ENCODE data around the gene LTBP3.

LTBP3 gene

DNA sequence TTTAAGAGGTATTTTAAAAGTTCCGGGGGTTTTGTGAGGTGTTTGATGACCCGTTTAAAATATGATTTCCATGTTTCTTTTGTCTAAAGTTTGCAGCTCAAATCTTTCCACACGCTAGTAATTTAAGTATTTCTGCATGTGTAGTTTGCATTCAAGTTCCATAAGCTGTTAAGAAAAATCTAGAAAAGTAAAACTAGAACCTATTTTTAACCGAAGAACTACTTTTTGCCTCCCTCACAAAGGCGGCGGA, 59.5 kb downstream of the LTBP3 start:
- Mint-ChIP-seq H3K4me3 (no peak overlapping the region), H3K4me1 (ENCODE audit: low read depth) (peaks cover 32% of the 10 kb centered on the region), H3K27me3 (no peaks in the 10 kb centered on the region), H3K27ac (no peak overlapping the region), H3K9me3 (ENCODE audit: low read depth) (no peaks in the 10 kb centered on the region), H3K36me3 (peaks cover 20% of the 10 kb centered on the region)

DNA sequence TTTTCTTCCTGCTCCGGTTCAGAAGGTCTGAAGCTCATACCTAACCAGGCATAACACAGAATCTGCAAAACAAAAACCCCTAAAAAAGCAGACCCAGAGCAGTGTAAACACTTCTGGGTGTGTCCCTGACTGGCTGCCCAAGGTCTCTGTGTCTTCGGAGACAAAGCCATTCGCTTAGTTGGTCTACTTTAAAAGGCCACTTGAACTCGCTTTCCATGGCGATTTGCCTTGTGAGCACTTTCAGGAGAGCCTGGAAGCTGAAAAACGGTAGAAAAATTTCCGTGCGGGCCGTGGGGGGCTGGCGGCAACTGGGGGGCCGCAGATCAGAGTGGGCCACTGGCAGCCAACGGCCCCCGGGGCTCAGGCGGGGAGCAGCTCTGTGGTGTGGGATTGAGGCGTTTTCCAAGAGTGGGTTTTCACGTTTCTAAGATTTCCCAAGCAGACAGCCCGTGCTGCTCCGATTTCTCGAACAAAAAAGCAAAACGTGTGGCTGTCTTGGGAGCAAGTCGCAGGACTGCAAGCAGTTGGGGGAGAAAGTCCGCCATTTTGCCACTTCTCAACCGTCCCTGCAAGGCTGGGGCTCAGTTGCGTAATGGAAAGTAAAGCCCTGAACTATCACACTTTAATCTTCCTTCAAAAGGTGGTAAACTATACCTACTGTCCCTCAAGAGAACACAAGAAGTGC, 60.0 kb downstream of the LTBP3 start:
- H3K27me3 Mint-ChIP-seq = no peaks in the 10 kb centered on the region
- H3K4me1 Mint-ChIP-seq (ENCODE audit: low read depth) = peaks cover 32% of the 10 kb centered on the region
- H3K36me3 Mint-ChIP-seq = peaks cover 18% of the 10 kb centered on the region
- H3K4me3 Mint-ChIP-seq = no peak overlapping the region
- no peak overlapping the region for H3K27ac Mint-ChIP-seq
- H3K9me3 Mint-ChIP-seq (ENCODE audit: low read depth) = no peaks in the 10 kb centered on the region

- H3K4me1 Mint-ChIP-seq (ENCODE audit: low read depth) = peaks cover 37% of the 10 kb centered on the region
- H3K27me3 Mint-ChIP-seq = no peaks in the 10 kb centered on the region
- no peak overlapping the region for H3K27ac Mint-ChIP-seq
- H3K4me3 Mint-ChIP-seq = no peak overlapping the region
- H3K36me3 Mint-ChIP-seq = peaks cover 13% of the 10 kb centered on the region
- no peaks in the 10 kb centered on the region for H3K9me3 Mint-ChIP-seq (ENCODE audit: low read depth)
Measured at GRCh38 chr11:65497141-65498041, 60.8 kb downstream of the LTBP3 start.

DNA sequence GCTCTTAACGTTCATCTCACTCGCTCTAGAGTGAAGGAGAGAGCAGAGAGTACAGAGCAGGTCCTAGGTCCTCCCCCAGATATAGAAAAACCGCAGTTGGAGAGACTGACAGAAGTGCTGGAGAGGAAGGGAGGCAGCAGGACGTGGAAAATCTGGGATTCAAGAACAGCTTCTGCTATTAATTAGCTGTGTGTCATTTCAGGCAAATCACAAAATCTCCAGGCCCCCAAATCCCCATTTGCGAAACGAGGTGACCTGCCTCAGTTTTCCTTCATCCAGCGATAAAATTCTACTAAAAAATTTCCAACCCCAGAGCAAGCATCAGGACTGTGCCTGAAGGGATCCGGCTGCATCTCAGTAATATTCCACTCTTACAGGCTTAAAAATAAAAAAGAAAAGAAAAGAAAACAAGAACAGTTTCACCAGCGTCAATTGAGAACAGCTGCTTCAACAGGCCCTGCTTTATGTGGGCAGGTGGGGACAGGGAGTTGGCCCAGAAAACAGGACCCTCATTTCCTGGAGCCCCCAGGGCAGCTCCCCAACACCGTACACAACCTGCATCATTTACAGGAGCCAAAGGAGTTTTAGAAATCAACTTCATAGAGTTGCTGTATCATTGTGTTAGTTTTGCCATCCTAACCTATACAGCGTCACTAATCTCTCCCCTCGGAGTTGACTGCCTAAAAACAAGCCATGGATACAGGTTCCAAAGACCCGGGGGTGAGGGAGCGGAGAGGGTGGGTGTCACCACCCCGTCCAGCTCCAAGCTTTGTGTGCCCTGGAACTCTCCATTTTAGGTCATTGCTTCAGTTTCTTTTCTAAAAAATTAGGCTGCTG, 61.6 kb downstream of the LTBP3 start:
- H3K4me1 Mint-ChIP-seq (ENCODE audit: low read depth) = peaks cover 40% of the 10 kb centered on the region
- no peak overlapping the region for H3K4me3 Mint-ChIP-seq

DNA sequence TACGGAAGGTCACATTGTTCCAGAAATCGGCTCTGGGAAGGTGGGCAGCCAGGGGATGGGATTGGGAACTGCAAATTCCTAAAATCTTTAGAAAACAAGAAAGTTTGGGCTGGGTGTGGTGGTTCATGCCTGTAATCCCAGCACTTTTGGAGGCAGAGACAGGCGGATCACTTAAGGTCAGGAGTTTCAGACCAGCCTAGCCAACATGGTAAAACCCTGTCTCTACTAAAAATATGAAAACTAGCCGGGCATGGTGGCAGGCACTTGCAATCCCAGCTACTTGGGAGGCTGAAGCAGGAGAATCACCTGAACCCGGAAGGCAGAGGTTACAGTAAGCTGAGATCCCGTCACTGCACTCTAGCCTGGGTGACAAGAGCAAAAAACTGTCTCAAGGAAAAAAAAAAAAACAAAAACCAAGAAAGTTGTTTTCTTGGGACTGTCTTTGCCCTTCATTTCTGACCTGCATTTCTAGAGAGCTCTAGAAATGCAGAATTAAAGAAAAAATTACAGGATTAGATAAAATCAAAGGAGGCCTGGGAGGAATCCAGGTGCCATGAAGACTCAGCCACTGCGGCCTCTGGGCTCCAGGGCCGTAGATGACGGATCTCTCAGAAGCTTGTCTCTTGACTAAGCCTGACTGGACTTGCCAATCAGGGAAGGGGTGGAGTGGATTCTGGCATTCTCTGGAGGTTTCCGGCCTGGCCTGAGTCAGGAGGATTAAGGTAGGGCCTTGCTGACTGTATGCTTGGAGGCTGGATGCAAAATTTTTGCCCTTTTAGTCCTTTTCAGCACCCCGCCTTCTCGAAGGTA, 64.6 kb downstream of the LTBP3 start:
- H3K4me1 Mint-ChIP-seq (ENCODE audit: low read depth) = peaks cover 42% of the 10 kb centered on the region
- peak overlapping the region; percentile 66 for H3K4me3 Mint-ChIP-seq
- no peaks in the 10 kb centered on the region for H3K27me3 Mint-ChIP-seq
- H3K27ac Mint-ChIP-seq = peak overlapping the region; percentile 91
- no peaks in the 10 kb centered on the region for H3K9me3 Mint-ChIP-seq (ENCODE audit: low read depth)
- no peaks in the 10 kb centered on the region for H3K36me3 Mint-ChIP-seq

More for the DNA sequence above, 61.6 kb downstream of the LTBP3 start:
- Mint-ChIP-seq H3K27me3 (no peaks in the 10 kb centered on the region), H3K36me3 (peaks cover 8% of the 10 kb centered on the region), H3K9me3 (ENCODE audit: low read depth) (no peaks in the 10 kb centered on the region), H3K27ac (no peak overlapping the region)

- H3K27ac Mint-ChIP-seq = peak overlapping the region; percentile 91
- peak overlapping the region; percentile 66 for H3K4me3 Mint-ChIP-seq
- no peaks in the 10 kb centered on the region for H3K9me3 Mint-ChIP-seq (ENCODE audit: low read depth)
- H3K36me3 Mint-ChIP-seq = no peaks in the 10 kb centered on the region
- H3K4me1 Mint-ChIP-seq (ENCODE audit: low read depth) = peaks cover 45% of the 10 kb centered on the region
- H3K27me3 Mint-ChIP-seq = no peaks in the 10 kb centered on the region
Measured at GRCh38 chr11:65492637-65493366, 65.4 kb downstream of the LTBP3 start.

- Mint-ChIP-seq H3K4me1 (ENCODE audit: low read depth) (peaks cover 48% of the 10 kb centered on the region), H3K4me3 (no peak overlapping the region), H3K27me3 (no peaks in the 10 kb centered on the region), H3K36me3 (no peaks in the 10 kb centered on the region), H3K27ac (peak overlapping the region; percentile 34), H3K9me3 (ENCODE audit: low read depth) (no peaks in the 10 kb centered on the region)
Measured at GRCh38 chr11:65492387-65492636, 65.8 kb downstream of the LTBP3 start.

- no peaks in the 10 kb centered on the region for H3K36me3 Mint-ChIP-seq
- no peaks in the 10 kb centered on the region for H3K9me3 Mint-ChIP-seq (ENCODE audit: low read depth)
- H3K27ac Mint-ChIP-seq = no peak overlapping the region
- peaks cover 46% of the 10 kb centered on the region for H3K4me1 Mint-ChIP-seq (ENCODE audit: low read depth)
- no peak overlapping the region for H3K4me3 Mint-ChIP-seq
- H3K27me3 Mint-ChIP-seq = no peaks in the 10 kb centered on the region
Measured at GRCh38 chr11:65491614-65492386, 66.4 kb downstream of the LTBP3 start.

DNA sequence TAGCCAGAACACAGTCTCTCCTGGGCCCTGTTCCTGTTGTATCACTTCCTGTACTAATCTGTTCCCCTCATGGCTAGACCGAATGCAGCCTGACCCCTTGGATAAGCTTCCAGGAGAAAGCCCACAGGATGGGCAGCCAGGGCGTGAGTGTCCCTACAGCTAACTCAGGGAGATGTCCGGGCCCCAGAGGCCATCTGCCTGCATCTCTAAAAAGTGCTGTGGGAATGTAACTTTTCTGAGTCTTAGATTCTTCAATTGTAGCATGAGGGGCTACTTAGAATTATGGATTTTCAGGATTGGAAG, 67.0 kb downstream of the LTBP3 start:
- Mint-ChIP-seq H3K4me1 (ENCODE audit: low read depth) (peaks cover 40% of the 10 kb centered on the region), H3K27me3 (no peaks in the 10 kb centered on the region), H3K9me3 (ENCODE audit: low read depth) (no peaks in the 10 kb centered on the region), H3K36me3 (no peaks in the 10 kb centered on the region), H3K4me3 (no peak overlapping the region), H3K27ac (no peak overlapping the region)

DNA sequence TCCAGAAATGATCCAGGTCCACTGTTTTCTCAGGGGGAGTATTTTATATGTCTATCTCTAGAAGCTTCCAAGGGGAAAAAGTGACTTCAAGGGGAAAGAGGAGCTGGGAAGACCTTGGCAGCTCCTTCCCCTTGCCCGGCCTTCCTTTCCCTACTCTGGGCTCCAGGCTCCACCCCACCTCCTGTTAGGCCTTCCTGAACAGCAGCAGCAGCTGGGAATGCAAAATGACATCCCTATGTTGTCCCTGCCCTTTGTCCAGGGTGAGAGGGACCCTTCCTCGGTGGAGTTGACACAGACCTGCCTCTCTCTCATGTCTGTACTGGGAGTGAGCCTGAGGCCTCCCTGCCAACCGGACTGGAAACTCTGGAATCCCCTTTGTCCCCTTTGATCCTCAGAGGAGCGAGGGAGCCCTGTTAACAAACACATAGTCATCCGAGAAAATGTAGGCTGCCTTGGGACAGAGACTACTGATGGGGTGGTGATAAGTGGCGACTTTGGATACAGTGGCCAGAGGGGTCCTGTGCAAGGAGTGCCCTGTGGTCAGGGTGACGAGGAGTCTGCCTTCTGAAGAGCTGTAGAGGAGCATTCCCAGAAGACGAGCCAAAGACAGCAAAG, 68.3 kb downstream of the LTBP3 start:
- no peaks in the 10 kb centered on the region for H3K9me3 Mint-ChIP-seq (ENCODE audit: low read depth)
- H3K27ac Mint-ChIP-seq = no peak overlapping the region
- no peaks in the 10 kb centered on the region for H3K36me3 Mint-ChIP-seq
- H3K4me1 Mint-ChIP-seq (ENCODE audit: low read depth) = peaks cover 35% of the 10 kb centered on the region
- H3K4me3 Mint-ChIP-seq = no peak overlapping the region
- H3K27me3 Mint-ChIP-seq = no peaks in the 10 kb centered on the region

GRCh38 chr11:65489035-65489705, 69.0 kb downstream of the LTBP3 start:
- Mint-ChIP-seq H3K27ac (no peak overlapping the region), H3K4me3 (no peak overlapping the region), H3K9me3 (ENCODE audit: low read depth) (no peaks in the 10 kb centered on the region), H3K27me3 (no peaks in the 10 kb centered on the region), H3K36me3 (no peaks in the 10 kb centered on the region), H3K4me1 (ENCODE audit: low read depth) (peaks cover 30% of the 10 kb centered on the region)

Data from activated naive CD8-positive, alpha-beta T cell (primary cell).